T47D (cell line): Measurements from ENCODE around the gene NOTCH4.

Source experiments
- DNase-seq, 2 experiments: peaks; one replicate each; pipeline versions ENCODE4 v3.0.0 to v3.0.0-alpha.2; 2011 to 2012; ENCODE audit warnings: low read depth in 1 of 2, low spot score in 1 of 2
- JUND ChIP-seq: IDR thresholded peaks from 2 replicates; pipeline ENCODE4 v1.6.1; 2012; ENCODE audit warnings: low read depth
- in situ Hi-C: cut with HindIII; loops from 2 replicates; pipeline ENCODE4 v1.10.0; 2016; ENCODE audit warnings: low sequenced_read_pairs, low pct_unique_long_range_greater_than_20kb

Gene NOTCH4

DNA sequence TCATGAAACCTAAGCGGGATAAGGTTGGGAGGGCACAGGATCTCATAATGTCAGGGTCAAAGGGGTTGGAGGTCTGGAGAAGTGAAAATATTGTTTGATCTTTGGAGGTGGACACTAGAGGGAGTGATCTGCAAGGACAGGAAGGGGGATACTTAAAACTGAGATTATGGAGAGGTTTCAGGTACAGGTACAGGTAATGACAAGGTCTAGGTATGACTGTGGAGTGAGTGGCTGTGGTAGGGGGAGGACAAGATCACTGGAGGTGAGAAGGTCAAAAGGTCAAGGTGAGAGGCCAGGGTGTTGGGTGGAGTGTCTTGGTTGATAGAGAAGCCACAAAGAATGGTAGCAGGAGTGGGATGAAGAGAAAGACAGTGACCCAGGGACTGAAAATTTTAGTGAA, 16.8 kb upstream of the NOTCH4 start:
- TF ChIP-seq JUND, result no peak
- in situ Hi-C loops, result no loop called here
- no peak for DNase-seq

DNA sequence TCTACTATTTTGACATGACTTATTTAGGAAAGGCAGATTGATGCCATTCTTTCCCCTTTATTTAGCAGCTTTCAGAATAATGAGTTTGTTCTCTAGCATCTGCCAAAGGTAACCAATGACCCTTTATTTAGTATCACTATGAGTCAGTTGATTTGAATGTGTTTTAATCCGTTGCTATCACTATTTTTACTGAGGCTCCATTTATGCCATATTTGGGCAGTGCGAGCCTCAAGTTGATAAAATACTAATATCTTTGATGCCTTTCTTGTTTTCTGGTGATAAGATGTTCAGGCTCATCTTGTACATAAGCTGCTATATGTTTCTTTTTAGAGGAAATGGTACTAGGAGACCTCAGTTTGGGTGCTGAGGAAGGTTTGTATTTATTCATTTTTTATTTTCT, 15.6 kb upstream of the NOTCH4 start:
- no peak for DNase-seq
- no peak for TF ChIP-seq JUND
- in situ Hi-C loops, result no loop called here

DNA sequence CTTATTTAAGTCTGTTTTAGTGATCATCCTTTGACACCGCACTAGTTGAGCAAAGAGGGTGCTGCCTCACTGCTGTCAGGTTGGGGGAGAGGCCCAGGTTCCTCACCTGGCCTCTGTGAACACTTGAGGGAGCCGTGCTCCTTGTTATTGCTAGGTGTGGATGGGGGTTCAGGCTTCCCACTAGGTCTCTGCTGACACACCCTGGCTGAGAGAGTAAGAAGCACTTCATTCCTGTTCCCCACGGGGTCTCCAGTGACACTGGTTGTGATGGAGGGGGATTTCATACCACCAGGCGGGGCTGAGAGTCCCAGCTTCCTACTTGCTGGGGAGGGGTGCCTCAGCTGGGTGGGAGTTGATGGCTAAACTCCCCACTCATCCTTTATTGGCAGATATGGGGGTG, 11.1 kb upstream of the NOTCH4 start:
- in situ Hi-C loops, result no loop called here
- TF ChIP-seq JUND, result no peak
- peak in 1 of 2 experiments; percentile 20 for DNase-seq

DNA sequence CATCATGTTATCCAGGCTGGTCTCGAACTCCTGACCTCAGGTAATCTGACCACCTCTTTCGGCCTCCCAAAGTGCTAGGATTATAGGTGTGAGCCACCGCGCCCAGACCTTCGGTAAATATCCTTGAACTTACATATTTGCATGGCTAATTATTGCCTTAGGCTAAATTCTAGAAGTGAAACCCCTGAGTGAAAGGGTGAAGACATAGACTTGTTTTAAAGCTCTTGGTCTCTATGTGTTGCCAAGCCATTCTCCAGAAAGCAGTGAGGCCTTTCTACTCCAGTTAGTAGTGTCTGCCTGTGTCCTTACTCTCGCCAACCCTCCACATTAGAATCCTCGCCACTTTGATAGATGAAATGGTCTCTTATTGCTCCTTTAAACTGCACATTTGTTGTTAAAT, 2.6 kb upstream of the NOTCH4 start:
- in situ Hi-C loops, result no loop called here
- no peak for DNase-seq
- TF ChIP-seq JUND, result no peak

DNA sequence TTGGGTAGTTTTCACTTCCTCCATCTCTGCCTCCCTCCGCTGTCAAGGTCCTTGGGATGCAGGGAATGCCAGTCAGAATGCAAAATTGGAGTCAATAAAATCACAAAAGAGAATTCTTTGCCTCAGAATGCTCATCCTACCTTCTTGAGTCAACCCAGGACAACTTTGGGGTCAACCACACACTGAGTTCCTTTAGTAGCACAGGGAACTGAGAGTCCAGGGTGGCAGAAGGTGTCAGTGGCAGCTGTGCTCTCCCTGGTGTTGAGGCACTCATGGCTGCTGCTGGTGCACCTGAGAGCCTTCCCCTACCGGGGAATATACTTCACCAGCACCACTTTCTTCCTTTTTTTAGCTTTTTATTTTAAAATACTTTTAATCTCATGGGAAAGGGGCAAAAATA, 829 bp upstream of the NOTCH4 start:
- no peak for TF ChIP-seq JUND
- in situ Hi-C loops, result no loop called here
- DNase-seq, result no peak

DNA sequence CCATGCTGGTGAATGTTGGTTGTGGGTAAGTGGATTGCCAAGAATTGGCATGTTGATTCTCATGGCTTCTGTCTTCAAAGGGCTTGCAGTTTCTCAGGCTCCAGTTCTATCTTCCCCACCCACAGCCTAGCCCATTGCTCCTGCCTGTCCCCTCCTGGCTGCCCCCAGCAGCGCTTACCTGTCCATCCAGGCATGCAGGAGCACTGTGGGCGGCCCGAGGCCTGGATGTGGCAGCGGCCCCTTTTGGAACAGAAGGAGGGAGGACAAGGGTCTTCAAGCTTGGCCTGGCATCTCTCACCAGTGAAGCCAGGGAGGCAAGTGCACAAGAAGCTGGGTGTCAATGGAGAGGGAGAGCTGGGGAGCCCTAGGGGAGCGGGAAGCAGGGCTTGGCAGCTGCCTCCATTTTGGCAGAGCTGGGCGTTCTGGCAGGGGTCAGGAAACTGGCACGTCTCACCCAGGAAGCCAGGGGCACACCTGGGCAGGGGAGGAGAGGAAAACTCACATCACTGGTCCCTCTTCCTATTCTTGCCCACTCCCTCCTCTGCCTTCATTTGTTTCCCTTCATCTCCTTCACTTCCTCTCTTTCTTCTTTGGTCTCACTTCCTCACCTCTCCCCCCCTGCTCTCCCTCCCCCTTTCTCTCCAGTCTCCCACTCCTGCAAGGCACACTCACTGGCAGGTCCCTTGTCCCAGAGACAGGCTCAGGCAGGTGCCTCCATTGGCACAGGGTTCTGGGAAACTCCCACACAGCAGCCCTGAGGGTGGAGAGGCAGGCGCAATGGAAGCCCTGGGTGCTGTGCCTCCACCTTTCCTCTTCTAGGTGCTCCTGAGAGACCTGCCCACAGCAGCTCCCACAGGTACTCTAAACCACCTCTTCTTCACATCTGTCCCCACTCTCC, 1.3 kb downstream of the NOTCH4 start:
- no peak for TF ChIP-seq JUND
- no peak for DNase-seq
- in situ Hi-C loops, result no loop called here

DNA sequence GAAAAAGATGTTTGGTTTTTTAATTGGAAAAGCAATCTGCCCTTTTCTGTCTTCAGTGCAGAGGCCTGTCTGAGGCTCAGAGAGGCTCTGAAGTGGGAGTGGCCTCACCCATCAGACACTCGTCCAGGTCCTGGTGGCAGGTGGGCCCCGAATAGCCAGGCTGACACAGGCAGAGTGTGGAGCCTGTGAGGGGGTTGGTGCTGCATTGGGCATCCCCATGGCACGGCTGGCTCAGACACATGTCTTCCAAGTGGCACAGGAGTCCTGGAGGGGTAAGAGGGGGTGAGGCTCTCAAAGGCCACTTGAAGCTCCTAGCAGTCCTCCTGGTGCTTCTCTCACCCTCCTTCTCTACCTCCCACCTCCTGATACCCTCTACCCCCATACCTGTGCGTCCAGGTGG, 3.8 kb downstream of the NOTCH4 start:
- DNase-seq, result no peak
- in situ Hi-C loops, result no loop called here
- TF ChIP-seq JUND, result no peak

DNA sequence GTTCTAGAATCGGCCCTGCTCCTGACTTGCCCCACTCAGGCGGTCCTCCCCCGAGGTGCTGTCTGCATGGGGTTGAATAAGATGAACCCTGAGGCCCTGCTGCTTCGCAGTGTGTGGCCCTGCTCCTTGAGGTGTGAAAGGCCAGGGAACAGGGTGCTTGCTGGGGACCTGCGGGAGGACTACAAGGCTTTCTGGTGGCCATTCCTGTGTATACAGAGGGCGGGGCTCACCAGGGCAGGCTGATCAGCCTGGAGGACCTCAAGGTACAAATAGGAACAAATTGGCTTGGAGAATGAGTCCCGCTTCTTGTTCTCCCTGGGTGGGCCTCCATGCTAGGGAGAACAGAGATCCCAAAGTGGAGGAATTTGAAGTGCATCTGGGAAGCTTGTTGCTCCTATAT, 5.7 kb downstream of the NOTCH4 start:
- in situ Hi-C loops, result no loop called here
- no peak for TF ChIP-seq JUND

DNA sequence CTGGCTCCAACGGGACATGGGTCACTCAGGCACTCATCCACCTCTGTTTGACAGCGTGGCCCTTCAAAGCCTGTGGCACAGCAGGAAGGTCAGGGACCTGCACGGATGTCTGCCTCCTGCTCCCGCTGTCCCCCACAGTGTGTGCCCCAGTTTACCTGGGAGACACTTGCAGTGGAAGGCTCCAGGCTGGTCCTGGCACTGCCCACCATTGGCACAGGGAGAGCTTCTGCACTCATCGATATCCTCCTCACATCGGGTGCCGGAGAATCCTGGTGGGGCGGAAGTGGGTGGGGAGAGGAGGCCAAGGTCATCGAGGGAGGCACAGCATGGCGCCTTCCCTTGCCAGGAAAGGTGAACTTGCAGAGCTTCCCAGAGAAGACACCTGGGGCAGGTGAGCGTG, 6.9 kb downstream of the NOTCH4 start:
- in situ Hi-C loops, result no loop called here
- DNase-seq, result no peak
- no peak for TF ChIP-seq JUND

More for the DNA sequence above, 5.7 kb downstream of the NOTCH4 start:
- no peak for DNase-seq

DNA sequence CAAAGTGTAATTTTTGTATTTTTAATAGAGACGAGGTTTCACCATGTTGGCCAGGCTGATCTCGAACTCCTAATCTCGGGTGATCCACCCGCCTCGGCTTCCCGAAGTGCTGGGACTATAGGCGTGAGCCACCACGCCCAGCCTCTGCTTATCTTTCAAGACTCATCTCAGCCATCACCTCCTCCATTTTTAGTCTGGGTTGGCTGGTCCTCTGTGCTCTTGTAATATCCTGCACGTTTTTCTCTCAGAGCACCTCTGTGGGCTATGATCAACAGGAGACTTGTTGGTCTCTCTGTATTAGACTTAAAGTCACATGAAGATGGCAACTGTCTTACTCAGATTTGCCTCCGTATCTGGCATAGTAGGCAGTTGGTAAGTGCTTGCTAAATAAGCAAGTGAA, 7.6 kb downstream of the NOTCH4 start:
- in situ Hi-C loops, result no loop called here
- no peak for TF ChIP-seq JUND
- no peak for DNase-seq

DNA sequence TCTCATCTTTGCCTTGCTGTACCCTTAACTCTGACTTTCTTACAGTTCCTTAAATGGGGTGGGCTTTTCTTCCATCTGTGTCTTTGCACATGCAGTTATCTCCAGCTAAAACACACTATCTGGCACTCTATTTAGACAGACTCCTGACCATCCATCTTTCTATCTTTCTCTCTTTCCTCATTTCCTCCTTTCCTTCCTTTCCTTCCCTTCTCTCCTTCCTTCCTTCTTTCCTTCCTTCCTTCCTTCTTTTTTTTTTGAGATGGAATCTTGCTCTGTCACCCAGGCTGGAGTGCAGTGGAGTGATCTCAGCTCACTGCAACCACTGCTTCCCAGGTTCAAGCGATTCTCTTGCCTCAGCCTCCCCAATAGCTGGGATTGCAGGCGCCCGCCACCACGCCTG, 8.2 kb downstream of the NOTCH4 start:
- TF ChIP-seq JUND, result no peak
- DNase-seq, result no peak
- in situ Hi-C loops, result no loop called here

DNA sequence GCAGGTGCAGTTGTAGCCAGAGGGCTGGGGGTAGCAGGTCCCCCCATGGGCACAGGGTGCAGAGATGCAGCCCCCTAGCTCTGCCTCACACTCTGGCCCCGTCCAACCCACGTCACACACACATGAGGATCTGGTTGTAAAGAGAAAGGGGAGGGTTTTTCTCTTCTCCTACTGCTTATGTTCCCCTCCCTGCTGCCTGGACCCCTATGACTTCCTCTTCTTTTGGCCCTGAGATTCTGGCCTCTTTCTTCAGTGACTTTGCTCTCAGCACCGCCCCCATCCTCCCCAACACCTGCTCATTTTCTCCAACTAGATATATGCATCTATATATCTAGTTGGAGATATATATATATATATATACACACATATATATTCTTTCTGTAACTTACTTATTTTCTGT, 9.7 kb downstream of the NOTCH4 start:
- in situ Hi-C loops, result no loop called here
- no peak for TF ChIP-seq JUND

DNA sequence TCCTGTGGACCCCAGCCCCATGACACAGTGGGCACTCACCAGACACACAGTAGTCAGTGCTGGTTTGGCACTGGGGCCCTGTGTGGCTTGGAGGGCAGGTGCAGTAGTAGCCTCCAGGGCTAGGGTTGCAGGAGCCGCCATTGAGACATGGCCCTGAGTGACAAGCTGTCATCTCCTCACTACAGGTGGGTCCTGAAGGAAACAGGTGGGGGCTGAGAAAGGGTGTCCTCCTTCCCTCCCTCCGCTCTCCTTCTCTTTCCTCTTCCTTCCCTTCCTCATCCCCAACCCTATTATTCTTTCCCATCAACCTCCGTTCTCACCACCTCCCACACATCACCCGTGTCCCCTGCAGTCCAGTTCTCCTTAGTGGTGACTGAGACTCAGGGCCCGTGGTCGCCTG, 10.2 kb downstream of the NOTCH4 start:
- DNase-seq, result no peak
- in situ Hi-C loops, result no loop called here
- TF ChIP-seq JUND, result no peak

More for the DNA sequence above, 9.7 kb downstream of the NOTCH4 start:
- DNase-seq, result no peak
